LNCAP (cell line): ENCODE results near the gene PTRHD1.

Source experiments
- TF ChIP-seq, protein P1 (sequence below): fragments of 450-650 bp; IDR thresholded peaks from 2 replicates; pipeline ENCODE4 v1.5.1; 2017; ENCODE audit warnings: mild to moderate bottlenecking

The PTRHD1 gene

DNA sequence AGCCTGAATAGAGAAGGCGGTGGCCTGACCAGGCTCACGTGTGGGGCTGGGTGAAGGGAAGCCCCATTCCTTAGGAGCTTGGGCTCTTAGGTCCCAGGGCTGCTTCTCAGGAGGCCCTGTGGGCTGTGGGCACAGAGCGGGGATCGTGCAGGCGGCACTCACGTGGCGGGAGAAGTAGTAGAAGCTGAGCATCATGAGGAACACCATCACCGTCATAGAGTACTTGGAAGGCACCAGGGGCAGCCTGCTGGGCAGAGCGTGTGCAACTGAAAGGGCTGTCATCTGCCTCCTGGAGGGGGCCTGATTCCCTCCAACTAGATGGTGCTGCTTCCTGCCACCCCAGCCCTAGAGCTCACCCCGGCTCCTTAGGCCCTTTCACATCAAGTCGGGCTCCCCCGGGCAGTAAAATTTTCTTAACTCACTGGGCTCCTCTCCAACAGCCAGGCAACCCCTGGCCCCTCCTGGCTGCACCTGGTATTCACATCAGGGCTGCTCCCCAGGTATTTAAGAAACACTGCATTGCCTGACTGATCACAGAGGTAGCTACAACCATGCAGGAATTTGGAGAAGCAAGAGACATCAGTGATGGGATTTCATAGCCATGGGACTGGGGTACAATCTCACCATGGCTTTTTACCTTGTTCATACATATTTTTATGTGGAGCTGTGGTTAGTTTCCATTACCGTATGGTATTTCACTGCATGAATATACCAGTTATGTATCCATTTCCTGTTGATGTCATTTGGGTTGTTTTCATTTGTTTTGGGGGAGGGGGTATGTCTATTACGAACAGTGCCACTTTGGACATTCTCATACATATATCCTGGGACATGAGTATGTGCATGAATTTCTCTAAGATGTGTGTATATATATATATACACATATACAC lies 32.9 kb upstream of the PTRHD1 start:
- TF ChIP-seq, protein P1, sequence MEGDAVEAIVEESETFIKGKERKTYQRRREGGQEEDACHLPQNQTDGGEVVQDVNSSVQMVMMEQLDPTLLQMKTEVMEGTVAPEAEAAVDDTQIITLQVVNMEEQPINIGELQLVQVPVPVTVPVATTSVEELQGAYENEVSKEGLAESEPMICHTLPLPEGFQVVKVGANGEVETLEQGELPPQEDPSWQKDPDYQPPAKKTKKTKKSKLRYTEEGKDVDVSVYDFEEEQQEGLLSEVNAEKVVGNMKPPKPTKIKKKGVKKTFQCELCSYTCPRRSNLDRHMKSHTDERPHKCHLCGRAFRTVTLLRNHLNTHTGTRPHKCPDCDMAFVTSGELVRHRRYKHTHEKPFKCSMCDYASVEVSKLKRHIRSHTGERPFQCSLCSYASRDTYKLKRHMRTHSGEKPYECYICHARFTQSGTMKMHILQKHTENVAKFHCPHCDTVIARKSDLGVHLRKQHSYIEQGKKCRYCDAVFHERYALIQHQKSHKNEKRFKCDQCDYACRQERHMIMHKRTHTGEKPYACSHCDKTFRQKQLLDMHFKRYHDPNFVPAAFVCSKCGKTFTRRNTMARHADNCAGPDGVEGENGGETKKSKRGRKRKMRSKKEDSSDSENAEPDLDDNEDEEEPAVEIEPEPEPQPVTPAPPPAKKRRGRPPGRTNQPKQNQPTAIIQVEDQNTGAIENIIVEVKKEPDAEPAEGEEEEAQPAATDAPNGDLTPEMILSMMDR = no peak

- TF ChIP-seq, protein P1 = peak; percentile 36; the same call in 1 of the 2 replicates
These were observed 32.0 kb upstream of the PTRHD1 start for GRCh38 chr2:24824966-24825882.

DNA sequence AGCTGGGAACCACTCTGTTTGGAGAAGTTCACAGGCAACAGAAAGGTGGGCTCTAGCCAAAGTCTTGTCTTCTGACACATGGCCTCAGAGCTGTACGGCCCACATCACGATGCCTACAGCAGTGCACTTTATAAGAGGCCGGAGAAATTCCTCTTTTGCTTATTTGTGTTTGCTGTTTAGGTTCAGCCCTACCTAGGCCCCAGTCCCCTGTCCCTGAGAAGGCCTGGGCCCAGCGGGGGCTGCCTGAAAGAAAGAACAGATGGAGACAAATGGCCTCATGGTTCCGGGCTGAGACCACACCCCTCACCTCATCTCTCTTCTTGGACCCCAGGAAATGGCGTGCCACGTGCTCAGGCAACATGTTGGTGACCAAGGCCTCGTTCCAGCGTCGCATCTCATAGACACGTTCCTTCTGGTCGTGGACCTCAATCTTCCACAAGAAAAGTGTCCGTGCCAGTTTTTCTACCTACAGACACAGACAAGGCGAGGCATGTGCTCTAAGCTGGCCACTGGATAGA lies 30.9 kb upstream of the PTRHD1 start:
- TF ChIP-seq, protein P1 = no peak

- TF ChIP-seq, protein P1 = no peak
These were observed 29.0 kb upstream of the PTRHD1 start for GRCh38 chr2:24822049-24822706.

DNA sequence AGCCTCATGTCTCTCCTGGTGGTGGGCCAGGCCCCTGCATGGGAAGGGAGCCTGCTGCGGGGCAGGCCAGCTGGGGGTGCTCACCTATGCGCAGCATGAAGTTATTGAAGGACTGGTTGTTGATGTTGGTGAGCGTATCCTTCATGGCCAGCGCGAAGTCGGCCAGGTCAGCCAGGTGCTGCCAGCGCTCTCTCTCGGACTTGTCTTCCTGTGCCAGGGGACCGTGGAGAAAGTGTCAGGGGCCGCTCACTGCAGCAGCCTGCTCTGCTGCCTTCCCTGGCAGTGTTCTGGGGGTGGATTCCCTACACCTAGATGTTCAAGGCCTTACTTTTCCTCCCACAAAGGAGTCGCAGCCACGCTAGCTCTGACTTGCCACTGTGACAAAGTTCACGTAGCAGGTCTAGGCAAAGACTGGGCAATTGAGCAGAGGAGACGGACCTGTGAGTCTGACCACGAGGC lies 28.3 kb upstream of the PTRHD1 start:
- TF ChIP-seq, protein P1 = no peak

- TF ChIP-seq, protein P1 = no peak
These were observed 27.6 kb upstream of the PTRHD1 start for GRCh38 chr2:24820598-24821432.
